Progenitor cell of endocrine pancreas (in vitro differentiated cells): ENCODE data around the gene CNOT10. TPM values are rescaled to one million over a fixed set of nuclear protein-coding genes. Genes with fewer than 3 reads are reported as not detected.
"Not testable (repeated sequence)": the region's sequence is repeated elsewhere in the genome, so short reads cannot be mapped to it uniquely, and the experiment has no call there.

Experiments used
- DNase-seq: peaks from one replicate; pipeline ENCODE4 v3.0.0; 2021; ENCODE audit warnings: low spot score; ENCODE audit not compliant: unreplicated experiment
- H3K27ac Mint-ChIP-seq: 2 replicates; pipeline ENCODE4 v1.8.0; 2021; ENCODE audit warnings: mild to moderate bottlenecking, moderate library complexity, mixed read lengths
- H3K27me3 Mint-ChIP-seq: 2 replicates; pipeline ENCODE4 v1.8.0; 2021; ENCODE audit warnings: mixed read lengths
- H3K36me3 Mint-ChIP-seq: 2 replicates; pipeline ENCODE4 v1.8.0; 2022; ENCODE audit warnings: mixed read lengths; ENCODE audit not compliant: insufficient read depth
- H3K4me1 Mint-ChIP-seq: 2 replicates; pipeline ENCODE4 v1.8.0; 2021; ENCODE audit warnings: low read depth, mixed read lengths
- H3K4me3 Mint-ChIP-seq: 2 replicates; pipeline ENCODE4 v1.8.0; 2021; ENCODE audit warnings: low read depth, mild to moderate bottlenecking, moderate library complexity, mixed read lengths
- H3K9me3 Mint-ChIP-seq: 2 replicates; pipeline ENCODE4 v1.8.0; 2021; ENCODE audit warnings: low read depth, mixed read lengths
- CTCF ChIP-seq: fragments of 200-600 bp; sonication (generic); IDR thresholded peaks from one replicate; pipeline ENCODE4 v1.5.0; 2021; ENCODE audit warnings: antibody characterized with exemption, mild to moderate bottlenecking; ENCODE audit not compliant: unreplicated experiment
- total RNA-seq: library from RNA; stranded (reverse); gene quantifications from 2 replicates; pipeline ENCODE4 v1.2.1, GENCODE V29; 2021

The CNOT10 gene
- total RNA-seq, 1 donor from 2014 or later: 52.5 TPM

DNA sequence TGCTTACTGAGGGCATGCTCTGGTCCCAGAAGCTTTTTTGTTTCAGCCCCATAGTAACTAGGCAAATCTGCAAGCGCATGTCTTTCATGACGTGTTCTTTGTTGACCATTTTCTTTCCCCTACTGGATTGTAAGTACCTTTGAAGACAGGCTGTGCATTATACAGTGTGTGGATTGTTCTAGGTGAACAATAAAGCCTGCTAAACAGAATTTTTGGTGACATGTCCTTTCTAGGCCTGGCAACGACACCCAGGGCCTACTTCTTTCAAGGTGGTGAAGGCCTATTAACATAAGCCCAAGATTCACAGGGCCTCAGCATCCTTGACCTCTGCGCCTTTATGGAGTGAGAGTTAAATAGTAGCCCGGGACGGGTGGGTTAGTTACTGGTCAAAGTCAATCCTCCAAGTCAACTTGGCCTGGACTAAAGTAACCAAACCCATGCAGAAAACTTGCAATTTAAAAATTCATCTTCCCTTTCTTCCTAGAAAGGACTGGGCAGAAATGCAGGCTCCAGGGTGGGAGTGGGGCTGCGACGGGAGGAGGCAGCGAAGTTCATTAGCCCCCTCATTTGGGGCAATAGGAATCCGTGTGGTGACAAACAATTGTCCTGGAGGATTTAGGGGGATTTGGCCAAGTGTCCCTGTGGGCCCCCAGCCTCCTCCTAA, 95.2 kb downstream of the CNOT10 start:
- H3K4me1 Mint-ChIP-seq: peaks cover 1% of the 10 kb centered on the region
- H3K9me3 Mint-ChIP-seq: no peaks in the 10 kb centered on the region
- no peak for DNase-seq
- peak overlapping the region; percentile 84 for H3K4me3 Mint-ChIP-seq
- peak overlapping the region; percentile 97 for H3K27ac Mint-ChIP-seq
- TF ChIP-seq CTCF: no peak
- peaks cover 5% of the 10 kb centered on the region for H3K36me3 Mint-ChIP-seq
- peaks cover 8% of the 10 kb centered on the region for H3K27me3 Mint-ChIP-seq

- Mint-ChIP-seq H3K4me1 (peaks cover 1% of the 10 kb centered on the region), H3K27me3 (peaks cover 8% of the 10 kb centered on the region), H3K4me3 (peak overlapping the region; percentile 84), H3K9me3 (no peaks in the 10 kb centered on the region), H3K36me3 (peaks cover 2% of the 10 kb centered on the region), H3K27ac (peak overlapping the region; percentile 97)
- TF ChIP-seq CTCF: peak; percentile 39
- DNase-seq: peak; percentile 75
Measured at GRCh38 chr3:32780735-32781210, 95.8 kb downstream of the CNOT10 start.

GRCh38 chr3:32781211-32781968, 96.4 kb downstream of the CNOT10 start:
- peaks cover 1% of the 10 kb centered on the region for H3K4me1 Mint-ChIP-seq
- no peaks in the 10 kb centered on the region for H3K9me3 Mint-ChIP-seq
- H3K27ac Mint-ChIP-seq: peak overlapping the region; percentile 97
- TF ChIP-seq CTCF: peak; percentile 87
- peak; percentile 84 for DNase-seq
- peaks cover 8% of the 10 kb centered on the region for H3K27me3 Mint-ChIP-seq
- H3K36me3 Mint-ChIP-seq: no peaks in the 10 kb centered on the region
- H3K4me3 Mint-ChIP-seq: peak overlapping the region; percentile 84

DNA sequence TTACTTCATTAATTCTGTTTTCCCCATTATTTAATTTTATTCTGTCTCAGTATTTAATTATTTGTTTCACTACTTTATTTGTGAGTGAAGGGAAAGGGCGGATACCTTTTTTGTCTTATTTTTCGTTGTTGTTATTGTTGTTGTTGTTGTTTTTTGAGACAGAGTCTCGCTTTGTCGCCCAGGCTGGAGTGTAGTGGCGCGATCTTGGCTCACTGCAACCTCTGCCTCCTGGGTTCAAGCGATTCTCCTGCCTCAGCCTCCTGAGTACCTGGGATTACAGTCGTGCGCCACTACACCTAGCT, 96.9 kb downstream of the CNOT10 start:
- not testable (repeated sequence) for H3K36me3 Mint-ChIP-seq, H3K9me3 Mint-ChIP-seq, H3K27ac Mint-ChIP-seq, DNase-seq, H3K4me1 Mint-ChIP-seq, H3K27me3 Mint-ChIP-seq
- peak overlapping the region; percentile 42 for H3K4me3 Mint-ChIP-seq

DNA sequence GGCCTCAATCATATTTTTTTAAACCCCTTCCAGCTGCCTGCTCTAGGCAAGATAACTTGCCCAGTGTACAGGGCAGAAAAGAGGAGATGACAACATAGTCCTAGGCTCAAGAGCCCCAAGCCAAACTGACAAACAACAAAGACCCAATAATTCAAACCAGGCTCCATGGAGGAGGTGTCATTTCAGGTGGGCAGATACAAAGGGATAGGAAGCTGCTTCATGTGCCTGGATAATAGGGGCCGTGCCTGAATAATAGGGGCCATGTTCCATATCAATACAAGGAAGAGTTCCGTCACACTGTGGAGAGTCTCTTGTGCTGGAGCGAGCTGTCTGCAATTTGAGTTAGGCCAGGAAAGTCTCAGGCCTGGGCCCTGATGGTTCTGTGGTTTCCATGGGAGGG, 97.4 kb downstream of the CNOT10 start:
- H3K27ac Mint-ChIP-seq: no peak overlapping the region

More for the DNA sequence above, 97.4 kb downstream of the CNOT10 start:
- Mint-ChIP-seq H3K36me3 (no peaks in the 10 kb centered on the region), H3K27me3 (peaks cover 8% of the 10 kb centered on the region), H3K4me3 (peak overlapping the region; percentile 42), H3K9me3 (no peaks in the 10 kb centered on the region), H3K4me1 (peaks cover 1% of the 10 kb centered on the region)
- no peak for DNase-seq
- TF ChIP-seq CTCF: no peak
